NOMO-1 treated with DMSO at 0.1 percent for 48 hours (cell line): ENCODE data around the gene TGOLN2.
A peak's percentile ranks its signal among the peaks of the same experiment; 100 is the strongest.
"Not testable (repeated sequence)": the region's sequence is repeated elsewhere in the genome, so short reads cannot be mapped to it uniquely, and the experiment has no call there.

Source experiments
- DNase-seq: peaks from one replicate; lab custom pipeline; 2025; ENCODE audit not compliant: unreplicated experiment; lab: John Stamatoyannopoulos, UW

Gene TGOLN2

DNA sequence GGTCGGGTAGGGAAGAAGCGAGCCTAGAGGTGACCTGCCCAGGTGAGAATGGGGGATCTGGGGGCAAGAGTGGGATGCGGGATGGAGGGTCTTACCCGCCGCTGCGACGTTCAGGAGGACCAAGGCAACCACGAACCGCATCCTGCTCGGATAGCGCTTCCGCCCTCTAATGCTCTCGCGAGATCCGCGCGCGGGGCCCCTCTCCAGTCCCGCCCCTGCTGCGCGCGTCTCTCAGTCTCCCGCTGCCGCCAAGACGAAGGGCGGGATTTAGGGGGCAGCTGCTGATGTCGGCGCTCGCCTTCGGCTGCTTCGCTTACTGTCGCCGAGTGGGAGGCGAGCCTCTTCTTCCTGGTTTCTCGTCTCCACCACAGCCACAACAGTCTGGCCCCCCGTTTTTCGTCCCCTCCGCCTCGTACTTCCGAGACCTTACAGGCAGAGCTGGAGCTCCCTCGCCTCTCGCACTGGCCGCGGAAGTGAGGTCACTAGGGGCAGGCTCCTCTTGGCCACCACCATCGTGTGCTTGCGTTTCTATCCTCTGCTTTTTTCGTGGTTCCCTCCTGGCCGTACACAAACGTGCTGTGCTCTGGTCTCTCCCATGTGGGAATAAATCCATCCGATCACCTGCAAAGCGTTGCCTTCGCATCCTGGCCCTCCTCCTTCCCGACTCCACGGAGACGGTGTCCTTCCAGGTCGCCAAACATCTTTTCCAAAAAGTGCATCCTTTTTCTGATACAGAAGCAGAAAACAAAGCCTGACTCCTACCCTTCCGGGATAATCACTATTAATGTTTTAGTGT lies at the start of gene TGOLN2:
Gene TGOLN2 (minus strand): TSS at position 168 of the 796 bp plus-strand sequence. CDS start 27 bp downstream, at position 141.
- peak; percentile 95 for DNase-seq

DNA sequence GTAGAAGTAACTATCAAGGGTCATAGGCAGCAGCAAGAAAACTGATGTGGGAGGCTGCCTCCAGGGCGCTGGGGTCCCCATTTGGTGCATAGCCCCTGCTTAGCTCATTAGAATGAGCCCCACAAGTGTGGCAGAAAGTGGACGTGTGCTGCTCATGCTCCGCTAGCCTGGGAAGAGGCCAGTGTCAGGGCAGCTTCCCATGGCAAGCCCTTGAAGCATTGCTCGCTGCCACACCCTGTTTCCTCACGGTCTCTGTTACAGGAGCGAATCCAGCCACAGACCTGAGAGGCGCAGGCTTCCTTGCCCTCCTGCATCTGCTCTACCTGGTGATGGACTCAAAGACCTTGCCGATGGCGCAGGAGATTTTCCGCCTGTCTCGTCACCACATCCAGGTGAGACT lies 49.3 kb upstream of the TGOLN2 start:
- DNase-seq, result no peak

DNA sequence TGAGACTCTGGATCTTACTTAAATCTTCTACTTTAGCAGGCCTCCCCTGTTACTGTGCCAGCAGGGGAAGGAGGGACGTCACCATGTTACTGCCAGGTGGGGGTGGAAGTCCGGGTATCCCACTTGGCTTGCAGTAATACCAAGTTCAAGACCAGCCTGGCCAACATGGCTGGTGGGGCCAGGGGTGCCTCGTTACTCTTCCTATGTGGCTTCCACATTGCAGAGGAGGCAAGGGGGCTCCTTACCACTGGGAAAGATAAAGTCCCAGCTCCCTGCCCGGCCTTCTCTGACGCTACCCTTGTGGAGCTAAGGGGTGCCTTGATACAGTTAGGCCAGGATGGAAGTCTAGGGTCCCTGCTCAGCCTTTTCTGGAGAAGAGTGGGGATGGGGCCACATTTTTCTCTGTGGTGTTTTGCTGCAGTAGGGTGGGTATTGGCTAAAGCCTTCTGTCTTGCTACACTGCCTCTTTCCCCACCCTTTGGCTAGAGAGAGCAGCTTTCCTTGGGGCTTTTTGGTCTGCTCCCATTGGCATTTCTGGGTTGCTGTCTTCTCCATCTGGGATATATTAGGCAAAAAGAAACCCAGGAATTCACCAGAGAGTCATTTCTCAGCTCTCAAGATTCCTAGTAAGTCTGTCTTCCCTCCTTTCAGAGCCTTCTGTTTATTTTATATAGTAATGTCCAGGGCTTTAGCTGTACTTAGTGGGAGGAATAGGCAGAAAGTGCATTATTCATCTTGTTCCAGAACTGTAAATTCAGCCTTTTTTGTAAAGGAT lies 48.7 kb upstream of the TGOLN2 start:
- no peak for DNase-seq

DNA sequence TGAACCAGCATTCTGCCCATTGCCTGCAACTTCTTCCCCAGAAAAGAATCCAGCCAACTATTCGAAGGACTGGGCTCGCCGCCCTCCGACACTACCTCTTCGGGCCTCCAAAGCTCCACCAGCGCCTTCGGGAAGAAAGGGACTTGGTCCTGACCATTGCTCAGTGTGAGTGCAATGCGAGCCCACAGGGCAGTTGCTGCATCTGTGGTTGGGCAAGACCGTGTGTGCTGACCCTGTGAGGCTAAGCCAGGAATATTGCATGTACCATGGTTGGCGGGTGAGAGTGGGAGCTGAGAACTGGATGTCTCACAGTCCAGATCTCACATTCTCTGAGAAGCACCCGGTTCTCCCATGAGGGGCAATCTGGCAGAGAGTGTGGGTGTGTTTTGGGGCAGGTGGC lies 43.3 kb upstream of the TGOLN2 start:
- no peak for DNase-seq

DNA sequence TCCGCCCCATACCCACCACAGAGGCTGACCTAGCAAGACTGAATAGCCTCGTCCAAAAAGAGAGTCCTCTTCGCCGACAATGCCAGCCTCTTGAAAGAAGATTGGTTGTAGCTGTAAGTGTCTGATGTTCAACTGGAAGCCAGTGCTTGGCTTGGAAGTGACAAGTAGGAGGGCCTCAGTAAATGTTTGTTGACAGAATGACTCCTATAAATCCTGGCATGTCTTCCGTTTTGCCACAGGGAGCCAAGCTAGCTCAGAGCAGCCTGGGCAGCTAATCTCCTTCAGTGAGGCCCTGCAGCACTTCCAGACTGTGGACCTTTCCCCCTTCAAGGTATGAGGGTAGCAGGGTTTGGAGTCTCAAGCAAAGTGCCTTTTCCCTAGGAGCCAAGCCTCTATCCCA lies 41.7 kb upstream of the TGOLN2 start:
- no peak for DNase-seq

DNA sequence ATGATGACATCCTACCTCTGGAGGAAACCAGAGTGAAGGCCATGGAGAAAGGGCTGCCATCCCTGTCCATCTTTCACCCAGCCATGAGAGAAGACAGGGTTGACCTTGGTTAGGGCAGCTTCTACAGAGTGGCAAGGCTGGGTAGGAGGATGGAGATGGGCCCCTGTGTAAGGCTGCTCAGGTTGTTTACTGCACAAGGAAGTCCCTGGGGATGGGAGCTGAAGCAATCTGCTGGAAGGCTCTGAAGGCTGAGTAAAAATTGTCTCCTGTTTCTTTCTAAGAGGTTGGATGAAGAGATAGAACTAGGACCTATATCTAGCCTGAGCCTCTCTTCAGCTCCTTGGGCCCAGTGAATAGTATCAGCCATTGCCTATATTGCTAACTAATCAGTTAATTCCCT lies 41.1 kb upstream of the TGOLN2 start:
- DNase-seq, result no peak

DNA sequence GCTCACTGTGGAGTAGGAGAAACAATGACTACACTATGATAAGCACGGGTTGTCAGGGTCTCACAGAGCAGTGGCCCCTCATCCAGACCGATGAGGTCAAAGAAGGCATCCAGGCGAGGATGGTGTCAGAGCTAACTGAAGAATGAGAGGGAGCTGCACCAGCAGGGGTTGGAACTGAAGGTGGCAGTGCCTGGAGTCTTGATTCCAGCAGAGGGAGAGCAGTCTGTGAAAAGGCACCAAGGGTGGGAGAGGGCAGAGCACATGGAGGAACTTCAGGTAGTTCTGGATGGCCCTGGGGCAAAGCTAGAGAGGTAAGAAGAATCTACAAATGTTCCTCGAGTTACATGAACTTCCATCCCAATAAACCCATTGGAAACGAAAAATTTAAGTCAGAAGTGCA lies 39.4 kb upstream of the TGOLN2 start:
- DNase-seq, result no peak

DNA sequence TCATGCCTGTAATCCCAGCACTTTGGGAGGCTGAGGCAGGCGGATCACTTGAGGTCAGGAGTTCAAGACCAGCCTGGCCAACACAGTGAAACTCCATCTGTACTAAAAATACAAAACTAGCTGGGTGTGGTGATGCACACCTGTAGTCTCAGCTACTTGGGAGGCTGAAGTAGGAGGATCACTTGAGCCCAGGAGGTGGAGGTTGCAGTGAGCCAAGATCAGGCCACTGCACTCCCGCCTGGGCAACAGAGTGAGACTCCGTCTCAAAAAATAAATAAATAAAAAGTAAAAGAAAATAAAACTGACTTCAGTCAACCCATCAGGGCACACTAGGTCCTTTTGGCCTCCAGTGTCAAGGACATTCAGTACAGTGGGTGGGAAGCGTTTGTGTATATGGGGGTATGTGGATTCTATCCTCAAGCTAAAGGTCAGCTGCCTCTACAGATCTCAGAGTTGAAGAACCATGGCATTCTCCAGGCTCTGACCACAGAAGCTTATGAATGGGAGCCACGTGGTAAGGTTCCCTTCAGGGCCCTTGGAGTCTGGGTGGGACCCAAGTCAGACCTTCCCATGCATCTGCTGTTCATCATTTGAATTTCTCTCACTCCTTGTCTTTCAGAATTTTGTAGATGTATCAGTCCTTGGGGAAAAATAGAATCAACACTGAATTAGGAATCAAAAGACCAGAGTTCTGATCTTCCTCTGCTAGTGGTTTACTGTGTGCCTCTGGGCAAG lies 35.0 kb upstream of the TGOLN2 start:
- not testable (repeated sequence) for DNase-seq

DNA sequence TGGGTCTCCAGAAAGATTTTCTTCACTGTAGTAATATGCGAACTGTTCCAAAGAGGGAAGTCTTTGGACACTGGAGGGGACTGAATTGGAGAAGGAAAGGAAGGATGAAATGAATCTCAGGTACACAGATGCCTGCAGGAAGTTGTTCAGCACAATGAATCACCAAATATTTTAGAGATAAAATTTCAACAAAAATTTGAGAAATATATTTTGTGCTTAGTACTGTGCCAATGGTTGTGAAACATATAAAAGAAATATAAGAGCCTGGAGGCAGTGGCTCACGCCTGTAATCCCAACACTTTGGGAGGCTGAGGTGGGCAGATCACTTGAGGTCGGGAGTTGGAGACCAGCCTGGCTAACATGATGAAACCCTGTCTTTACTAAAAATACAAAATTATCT lies 29.9 kb upstream of the TGOLN2 start:
- no peak for DNase-seq

DNA sequence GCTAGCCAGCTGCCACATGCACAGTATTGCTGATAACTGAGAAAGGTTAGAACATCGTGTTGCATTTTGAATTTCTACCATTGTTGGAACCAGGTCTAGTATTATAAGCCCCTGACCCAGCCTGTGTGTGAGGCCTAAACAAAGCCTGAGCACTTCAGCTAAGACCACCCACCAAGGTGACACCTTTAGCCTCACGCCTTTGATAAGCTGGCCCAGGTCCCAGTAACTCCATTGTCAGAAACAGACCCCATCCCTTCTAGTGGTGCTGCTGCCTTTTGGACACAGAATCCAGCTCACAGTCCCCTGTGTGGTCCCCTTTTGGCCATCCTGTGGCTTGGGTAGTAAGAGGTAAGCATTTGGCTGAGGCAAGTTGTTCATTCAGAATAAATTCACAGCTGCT lies 28.4 kb upstream of the TGOLN2 start:
- no peak for DNase-seq

DNA sequence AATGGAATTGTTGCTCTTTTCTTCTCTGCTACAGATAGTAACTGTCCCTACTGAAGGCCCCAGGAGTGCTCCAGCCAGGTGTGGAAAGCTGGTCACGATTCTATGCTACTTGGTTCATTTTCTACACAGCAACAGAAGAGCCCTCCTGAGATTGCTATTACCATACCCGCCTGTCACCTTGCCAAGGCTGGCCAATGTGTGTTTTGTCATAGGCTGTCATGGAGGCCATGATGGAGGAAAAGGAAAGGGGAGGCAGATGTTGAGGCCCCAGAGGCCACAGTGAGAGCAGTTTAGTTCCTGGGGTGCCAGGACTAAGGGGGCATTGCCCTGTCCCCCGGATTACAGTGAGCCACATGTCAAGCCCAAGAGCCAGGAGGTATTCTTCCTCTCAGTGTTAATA lies 27.7 kb upstream of the TGOLN2 start:
- DNase-seq, result no peak

DNA sequence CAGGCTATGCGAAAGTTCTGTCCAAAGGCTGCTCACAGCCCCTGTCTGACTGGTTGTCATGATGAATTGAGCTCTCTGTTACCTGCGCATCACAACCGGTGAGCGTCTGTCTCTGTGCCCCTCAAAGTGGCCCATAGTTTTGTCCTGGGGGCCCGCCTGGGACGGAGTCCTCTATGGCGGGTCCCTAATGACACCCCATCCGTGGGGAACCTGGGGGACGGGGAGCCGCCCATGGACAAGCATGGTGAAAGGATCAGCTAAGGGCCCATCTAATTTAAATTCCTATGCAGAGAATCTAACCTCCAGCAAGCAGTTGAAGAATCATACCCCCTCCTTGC lies 27.3 kb upstream of the TGOLN2 start:
- no peak for DNase-seq

DNA sequence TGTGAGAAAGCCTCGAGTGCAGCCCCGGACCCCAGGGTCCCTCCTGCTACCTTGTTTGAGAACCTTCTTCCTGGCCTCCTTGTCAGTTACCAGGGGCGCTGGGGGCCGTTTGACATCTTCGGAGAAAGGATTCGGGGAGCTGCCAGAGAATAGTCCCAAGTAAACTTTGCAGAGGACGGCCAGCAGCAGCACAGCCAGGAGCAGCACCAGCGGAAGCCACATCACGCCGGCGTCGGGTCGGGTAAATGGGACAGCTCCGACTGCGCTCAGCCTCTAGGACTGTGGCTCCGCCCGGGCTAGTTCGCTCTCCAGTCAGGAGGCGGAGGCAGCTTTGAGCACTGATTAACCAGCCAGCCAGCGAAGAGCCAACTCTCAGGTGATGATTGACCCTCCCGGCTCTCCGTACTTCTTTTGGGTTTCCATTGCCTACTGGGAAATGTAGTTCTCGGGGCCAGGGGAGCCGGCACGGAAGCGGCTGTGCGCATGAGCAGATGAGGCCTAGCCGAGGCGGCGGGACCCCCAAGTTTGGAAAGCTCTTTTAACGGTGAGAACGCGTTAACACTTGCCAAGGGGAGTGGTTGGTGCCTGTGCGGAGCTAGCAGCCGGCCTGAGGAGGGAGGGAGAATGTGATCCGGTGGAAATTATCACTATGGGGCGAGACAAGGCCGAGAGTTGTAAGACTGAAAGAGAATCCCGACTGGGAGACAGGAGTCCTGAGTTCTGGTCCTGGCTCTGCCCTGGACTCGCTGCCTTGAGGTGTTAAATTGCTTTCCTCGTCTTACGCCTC lies 26.7 kb upstream of the TGOLN2 start, which contains the start of the genes ELMOD3 and RETSAT:
Gene ELMOD3 (plus strand): TSS at position 484 of the 787 bp plus-strand sequence. CDS start 2,430 bp downstream, outside the sequence.
Gene RETSAT (minus strand): TSS at position 243 of the 787 bp plus-strand sequence. CDS start 21 bp downstream, at position 222.
- DNase-seq, result peak; percentile 99

DNA sequence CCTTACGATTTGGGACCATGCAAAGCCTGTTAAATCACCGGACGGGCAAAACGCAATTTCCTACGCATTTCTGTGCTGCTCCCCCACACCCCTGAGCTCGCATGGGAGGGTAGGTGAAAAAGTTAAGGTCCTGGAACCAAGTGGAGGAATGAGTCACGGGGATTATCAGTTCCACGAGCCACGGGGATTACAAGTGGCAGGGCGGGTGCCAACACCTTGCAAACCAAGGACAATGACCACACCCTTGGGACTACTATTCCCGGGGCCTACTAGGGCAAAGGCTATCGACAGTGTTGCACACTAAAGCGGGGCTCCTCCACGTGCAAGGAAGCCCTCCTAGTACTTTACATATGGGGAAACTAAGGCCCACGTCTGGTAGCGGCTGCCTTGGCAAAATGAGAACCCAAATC lies 26.1 kb upstream of the TGOLN2 start:
- no peak for DNase-seq

DNA sequence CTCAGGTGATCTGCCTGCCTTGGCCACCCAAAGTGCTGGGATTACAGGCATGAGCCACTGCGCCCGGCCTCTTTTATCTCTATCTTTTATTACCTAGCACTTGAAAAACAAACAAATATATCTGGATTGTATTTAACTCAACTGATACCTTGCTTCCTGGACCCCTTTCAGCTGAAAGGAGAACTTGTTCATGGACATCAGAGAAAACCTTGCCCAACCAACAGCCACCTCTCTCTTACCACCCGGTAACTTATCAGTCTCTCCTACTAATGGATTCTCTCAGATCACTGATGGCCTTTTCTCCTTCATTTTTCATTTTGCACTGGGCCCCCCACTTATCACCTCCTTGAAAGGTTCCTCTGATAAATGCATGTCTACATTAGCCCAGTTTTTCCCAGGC lies 19.8 kb upstream of the TGOLN2 start:
- DNase-seq, result no peak

DNA sequence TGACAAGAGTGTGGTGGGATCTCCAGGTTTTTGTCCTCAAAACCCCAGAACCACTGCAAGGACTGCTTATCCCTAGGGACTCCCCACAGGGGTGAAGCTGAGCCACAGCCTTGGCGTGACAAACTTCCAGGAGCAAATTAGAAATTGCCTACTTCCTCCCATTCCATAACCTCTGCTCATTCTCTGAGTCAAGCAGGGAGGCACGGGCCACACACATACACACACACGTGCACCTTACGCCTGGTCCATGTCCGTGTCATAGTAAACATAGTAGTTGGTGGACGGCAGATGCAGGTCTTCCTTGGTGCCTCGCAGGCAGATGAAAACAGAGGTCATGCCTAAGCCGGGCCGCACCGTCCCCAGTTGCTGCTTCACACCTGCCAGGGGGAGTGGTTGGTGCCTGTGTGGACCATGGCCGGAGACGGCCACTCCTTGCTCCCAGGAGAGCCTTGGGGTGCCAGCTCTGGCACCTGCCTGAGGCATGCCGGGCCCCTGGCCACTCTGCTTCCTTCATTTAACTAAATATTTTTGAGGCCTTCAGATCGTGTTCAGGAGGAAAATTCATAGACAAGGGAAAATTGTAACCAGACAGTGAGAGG lies 16.7 kb upstream of the TGOLN2 start:
- no peak for DNase-seq

DNA sequence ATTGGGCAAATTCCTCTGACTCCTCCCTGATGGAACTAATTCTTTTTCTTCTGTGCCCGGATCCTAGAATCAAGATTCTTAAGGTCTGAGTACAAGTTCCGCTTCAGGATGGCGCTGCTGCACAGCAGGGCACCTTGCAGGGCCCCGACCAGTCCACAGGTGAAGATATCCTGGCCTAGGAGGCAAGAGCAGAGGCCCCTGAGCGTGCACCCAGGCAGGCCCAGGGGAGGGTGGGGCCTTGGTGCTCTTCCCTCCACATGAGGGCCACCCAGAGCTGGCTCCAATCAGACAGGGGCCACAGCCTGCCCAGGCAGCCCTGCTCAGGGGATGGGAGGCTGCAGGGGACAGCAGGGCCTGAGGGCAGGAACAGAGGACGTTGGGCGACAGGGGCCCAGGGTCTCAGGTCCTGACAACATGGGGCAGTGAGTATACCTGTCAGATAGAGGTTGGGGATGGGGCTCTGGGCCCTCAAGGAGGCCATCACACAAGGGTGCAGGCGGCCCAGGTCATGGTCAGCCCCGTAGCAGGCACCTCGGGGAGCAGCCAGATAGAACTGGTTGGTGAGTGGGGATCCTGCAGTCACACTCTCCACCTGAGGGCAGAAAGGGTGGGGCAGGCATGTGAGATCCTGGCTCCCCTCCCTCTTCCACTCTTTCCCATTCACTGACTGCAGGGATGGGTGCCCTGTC lies 15.6 kb upstream of the TGOLN2 start:
- DNase-seq, result not testable (repeated sequence)

DNA sequence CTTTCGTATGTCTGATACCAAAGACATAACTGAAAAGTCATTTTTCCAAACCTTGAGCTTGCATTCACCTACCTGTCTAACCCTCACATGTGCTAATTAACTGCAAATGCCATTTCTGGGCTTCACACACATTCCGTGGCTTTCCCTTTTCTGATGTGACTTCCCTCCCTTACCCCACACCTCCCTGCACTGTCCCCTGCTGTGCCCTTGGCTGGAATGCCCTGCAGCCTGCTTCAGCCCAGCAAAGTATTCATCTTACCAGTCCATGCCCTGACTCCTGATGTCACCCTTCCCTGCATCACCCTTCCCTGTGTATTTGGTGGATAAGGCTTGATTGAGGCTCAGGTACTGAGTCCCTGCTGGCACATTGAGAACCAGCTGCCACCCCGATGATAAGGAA lies 14.4 kb upstream of the TGOLN2 start:
- DNase-seq, result no peak

DNA sequence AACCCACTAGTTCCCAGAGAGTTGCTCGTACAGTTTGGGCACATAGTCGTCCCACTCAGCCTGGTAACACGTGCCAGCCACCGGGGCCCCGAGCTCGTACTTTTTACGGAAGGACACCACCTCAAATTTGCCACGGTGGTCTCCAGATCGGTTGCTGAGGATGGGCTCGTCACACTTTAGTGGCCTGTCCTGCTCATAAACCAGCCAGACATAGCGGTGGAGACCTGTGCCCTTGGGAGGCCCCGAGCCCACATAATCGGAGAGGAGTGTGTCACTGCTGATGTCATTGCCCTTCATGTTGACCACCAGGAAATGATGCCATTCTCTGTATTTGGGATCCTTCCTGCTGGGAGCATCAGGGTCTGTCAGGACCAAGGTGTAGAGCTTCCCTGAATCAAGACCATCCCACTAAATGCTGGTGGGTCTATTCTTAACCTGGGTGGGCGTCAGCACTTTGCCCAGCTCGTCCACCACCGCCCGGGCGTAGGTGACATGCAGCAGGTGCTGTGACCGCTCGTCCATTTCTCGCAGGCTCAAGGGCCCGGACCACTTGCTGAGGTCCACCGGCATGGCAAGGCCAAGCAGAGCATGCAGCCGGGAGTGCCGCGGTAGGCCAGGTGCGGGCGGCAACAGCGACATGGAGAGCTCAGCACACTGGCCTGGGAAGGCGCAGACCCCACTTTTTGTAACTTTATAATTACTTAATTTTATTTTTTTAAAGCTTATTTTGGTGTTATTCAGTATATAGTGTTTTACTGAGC lies 13.7 kb upstream of the TGOLN2 start:
- DNase-seq, result no peak
